ENCODE results near the gene MXRA7.
"Not testable (repeated sequence)": the region's sequence is repeated elsewhere in the genome, so short reads cannot be mapped to it uniquely, and the experiment has no call there.

The MXRA7 gene

GRCh38 chr17:76638263-76638662, 72.5 kb downstream of the MXRA7 start:
- TF ChIP-seq EZH2phosphoT487 (IDR thresholded peaks at IDR 0.05; ENCODE audit: low read depth) (no peak), CTCF (IDR thresholded peaks at IDR 0.05; ENCODE audit: low read depth, low read length) (no peak)
- Histone ChIP-seq H3K4me2 (ENCODE audit: low read length) (no peak overlapping the region), H3K9ac (ENCODE audit: low read length) (no peak overlapping the region)

GRCh38 chr17:76636486-76637206, 74.1 kb downstream of the MXRA7 start:
- not testable (repeated sequence) for H3K4me3 ChIP-seq (ENCODE audit: low read length); H2AFZ ChIP-seq (ENCODE audit: low read depth, low read length); H4K20me1 ChIP-seq (ENCODE audit: insufficient read depth, low read length); H3K79me2 ChIP-seq (ENCODE audit: low read length); H3K9me3 ChIP-seq (ENCODE audit: insufficient read depth, low read length); H3K27ac ChIP-seq (ENCODE audit: low read length); H3K4me2 ChIP-seq (ENCODE audit: low read length); H3K9ac ChIP-seq (ENCODE audit: low read length); H3K36me3 ChIP-seq (replicated peaks; ENCODE audit: low read depth, low read length)
- H3K27me3 ChIP-seq (ENCODE audit: low read depth, low read length) = peaks cover 32% of the 10 kb centered on the region
- peaks cover 15% of the 10 kb centered on the region for H3K4me1 ChIP-seq (ENCODE audit: low read length)

More at GRCh38 chr17:76638263-76638662, 72.5 kb downstream of the MXRA7 start:
- no peaks in the 10 kb centered on the region for H4K20me1 ChIP-seq (ENCODE audit: insufficient read depth, low read length)
- no peaks in the 10 kb centered on the region for H3K9me3 ChIP-seq (ENCODE audit: insufficient read depth, low read length)
- peaks cover 16% of the 10 kb centered on the region for H3K4me1 ChIP-seq (ENCODE audit: low read length)
- no peaks in the 10 kb centered on the region for H3K36me3 ChIP-seq (replicated peaks; ENCODE audit: low read depth, low read length)
- no peaks in the 10 kb centered on the region for H3K79me2 ChIP-seq (ENCODE audit: low read length)
- no peak overlapping the region for H3K27ac ChIP-seq (ENCODE audit: low read length)
- no peak overlapping the region for H3K4me3 ChIP-seq (ENCODE audit: low read length)
- H3K27me3 ChIP-seq (ENCODE audit: low read depth, low read length) = peaks cover 41% of the 10 kb centered on the region
- no peak overlapping the region for H2AFZ ChIP-seq (ENCODE audit: low read depth, low read length)

GRCh38 chr17:76635659-76636360, 75.0 kb downstream of the MXRA7 start:
- H3K36me3 ChIP-seq (replicated peaks; ENCODE audit: low read depth, low read length) = no peaks in the 10 kb centered on the region
- H3K27me3 ChIP-seq (ENCODE audit: low read depth, low read length) = peaks cover 32% of the 10 kb centered on the region
- no peaks in the 10 kb centered on the region for H3K9me3 ChIP-seq (ENCODE audit: insufficient read depth, low read length)
- H3K27ac ChIP-seq (ENCODE audit: low read length) = no peak overlapping the region
- H3K4me3 ChIP-seq (ENCODE audit: low read length) = no peak overlapping the region
- no peaks in the 10 kb centered on the region for H3K79me2 ChIP-seq (ENCODE audit: low read length)
- peaks cover 7% of the 10 kb centered on the region for H3K4me1 ChIP-seq (ENCODE audit: low read length)
- no peaks in the 10 kb centered on the region for H4K20me1 ChIP-seq (ENCODE audit: insufficient read depth, low read length)
- no peak overlapping the region for H3K4me2 ChIP-seq (ENCODE audit: low read length)
- H2AFZ ChIP-seq (ENCODE audit: low read depth, low read length) = no peak overlapping the region
- TF ChIP-seq EZH2phosphoT487 (IDR thresholded peaks at IDR 0.05; ENCODE audit: low read depth) (no peak), CTCF (IDR thresholded peaks at IDR 0.05; ENCODE audit: low read depth, low read length) (no peak)
- H3K9ac ChIP-seq (ENCODE audit: low read length) = no peak overlapping the region

- no peak overlapping the region for H3K9ac ChIP-seq (ENCODE audit: low read length)
- no peaks in the 10 kb centered on the region for H3K4me1 ChIP-seq (ENCODE audit: low read length)
- H4K20me1 ChIP-seq (ENCODE audit: insufficient read depth, low read length) = no peaks in the 10 kb centered on the region
- H3K79me2 ChIP-seq (ENCODE audit: low read length) = no peaks in the 10 kb centered on the region
- no peak for TF ChIP-seq CTCF (IDR thresholded peaks at IDR 0.05; ENCODE audit: low read depth, low read length)
- no peak for TF ChIP-seq EZH2phosphoT487 (IDR thresholded peaks at IDR 0.05; ENCODE audit: low read depth)
- H3K4me3 ChIP-seq (ENCODE audit: low read length) = no peak overlapping the region
- H3K4me2 ChIP-seq (ENCODE audit: low read length) = no peak overlapping the region
- peaks cover 32% of the 10 kb centered on the region for H3K27me3 ChIP-seq (ENCODE audit: low read depth, low read length)
- H3K36me3 ChIP-seq (replicated peaks; ENCODE audit: low read depth, low read length) = no peaks in the 10 kb centered on the region
- no peak overlapping the region for H3K27ac ChIP-seq (ENCODE audit: low read length)
- no peaks in the 10 kb centered on the region for H3K9me3 ChIP-seq (ENCODE audit: insufficient read depth, low read length)
- no peak overlapping the region for H2AFZ ChIP-seq (ENCODE audit: low read depth, low read length)
These were observed 75.7 kb downstream of the MXRA7 start for GRCh38 chr17:76635039-76635438.

Measured in OCI-LY3 (cell line).